Measurements from ENCODE around the gene GPNMB. TPM values are rescaled to one million over a fixed set of nuclear protein-coding genes. Genes with fewer than 3 reads are reported as not detected.

Gene GPNMB
- total RNA-seq, 1 donor from 2014 or later = 13.4 TPM

DNA sequence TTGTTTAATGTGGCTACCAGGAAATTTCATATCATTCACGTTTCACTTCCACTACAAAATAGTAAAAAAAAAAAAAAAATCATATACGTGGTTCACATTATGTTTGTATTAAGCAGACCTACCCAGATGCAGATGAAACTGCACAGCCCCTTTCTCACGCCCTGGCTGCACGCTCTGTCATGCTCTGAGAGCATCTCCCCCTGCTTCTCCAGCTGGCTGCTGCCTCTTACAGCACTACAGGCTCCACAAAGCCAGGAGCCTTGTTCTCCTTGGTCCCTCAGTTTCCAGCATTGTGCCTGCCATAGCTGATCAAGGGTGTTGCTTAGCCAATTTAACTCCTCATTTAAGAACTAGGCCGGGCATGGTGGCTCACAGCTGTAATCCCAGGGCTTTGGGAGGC, 6.9 kb upstream of the GPNMB start:
- no peak for DNase-seq (ENCODE audit: low read depth)
- TF ChIP-seq, protein P1, sequence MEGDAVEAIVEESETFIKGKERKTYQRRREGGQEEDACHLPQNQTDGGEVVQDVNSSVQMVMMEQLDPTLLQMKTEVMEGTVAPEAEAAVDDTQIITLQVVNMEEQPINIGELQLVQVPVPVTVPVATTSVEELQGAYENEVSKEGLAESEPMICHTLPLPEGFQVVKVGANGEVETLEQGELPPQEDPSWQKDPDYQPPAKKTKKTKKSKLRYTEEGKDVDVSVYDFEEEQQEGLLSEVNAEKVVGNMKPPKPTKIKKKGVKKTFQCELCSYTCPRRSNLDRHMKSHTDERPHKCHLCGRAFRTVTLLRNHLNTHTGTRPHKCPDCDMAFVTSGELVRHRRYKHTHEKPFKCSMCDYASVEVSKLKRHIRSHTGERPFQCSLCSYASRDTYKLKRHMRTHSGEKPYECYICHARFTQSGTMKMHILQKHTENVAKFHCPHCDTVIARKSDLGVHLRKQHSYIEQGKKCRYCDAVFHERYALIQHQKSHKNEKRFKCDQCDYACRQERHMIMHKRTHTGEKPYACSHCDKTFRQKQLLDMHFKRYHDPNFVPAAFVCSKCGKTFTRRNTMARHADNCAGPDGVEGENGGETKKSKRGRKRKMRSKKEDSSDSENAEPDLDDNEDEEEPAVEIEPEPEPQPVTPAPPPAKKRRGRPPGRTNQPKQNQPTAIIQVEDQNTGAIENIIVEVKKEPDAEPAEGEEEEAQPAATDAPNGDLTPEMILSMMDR (IDR thresholded peaks at IDR 0.05; ENCODE audit: insufficient read depth, low read length, severe bottlenecking) = no peak
- H3K4me3 ChIP-seq (ENCODE audit: low read depth, low read length) = no peak overlapping the region
- H3K36me3 ChIP-seq (ENCODE audit: control insufficient read depth, insufficient read depth, low read length) = no peaks in the 10 kb centered on the region
- no peak for FAIRE-seq
- H3K27me3 ChIP-seq (ENCODE audit: control insufficient read depth, insufficient read depth, low read length) = no peaks in the 10 kb centered on the region

- no peaks in the 10 kb centered on the region for H3K36me3 ChIP-seq (ENCODE audit: control insufficient read depth, insufficient read depth, low read length)
- FAIRE-seq (peak; percentile 40), DNase-seq (ENCODE audit: low read depth) (peak; percentile 93)
- H3K4me3 ChIP-seq (ENCODE audit: low read depth, low read length) = no peak overlapping the region
- TF ChIP-seq, protein P1 (IDR thresholded peaks at IDR 0.05; ENCODE audit: insufficient read depth, low read length, severe bottlenecking) = no peak
- peaks cover 3% of the 10 kb centered on the region for H3K27me3 ChIP-seq (ENCODE audit: control insufficient read depth, insufficient read depth, low read length)
These were observed 4.3 kb upstream of the GPNMB start for GRCh38 chr7:23242321-23242720.

- no peak for FAIRE-seq
- TF ChIP-seq, protein P1 (IDR thresholded peaks at IDR 0.05; ENCODE audit: insufficient read depth, low read length, severe bottlenecking) = no peak
- DNase-seq (ENCODE audit: low read depth) = no peak
- no peaks in the 10 kb centered on the region for H3K36me3 ChIP-seq (ENCODE audit: control insufficient read depth, insufficient read depth, low read length)
- H3K4me3 ChIP-seq (ENCODE audit: low read depth, low read length) = no peak overlapping the region
- H3K27me3 ChIP-seq (ENCODE audit: control insufficient read depth, insufficient read depth, low read length) = peaks cover 9% of the 10 kb centered on the region
These were observed 3.6 kb upstream of the GPNMB start for GRCh38 chr7:23242935-23243334.

- Histone ChIP-seq H3K27me3 (ENCODE audit: control insufficient read depth, insufficient read depth, low read length) (peaks cover 20% of the 10 kb centered on the region), H3K4me3 (ENCODE audit: low read depth, low read length) (peak overlapping the region; percentile 25), H3K36me3 (ENCODE audit: control insufficient read depth, insufficient read depth, low read length) (no peaks in the 10 kb centered on the region)
- DNase-seq (ENCODE audit: low read depth) = no peak
- TF ChIP-seq, protein P1 (IDR thresholded peaks at IDR 0.05; ENCODE audit: insufficient read depth, low read length, severe bottlenecking) = no peak
- FAIRE-seq = no peak
These were observed 549 bp downstream of the GPNMB start for GRCh38 chr7:23247046-23247602.

DNA sequence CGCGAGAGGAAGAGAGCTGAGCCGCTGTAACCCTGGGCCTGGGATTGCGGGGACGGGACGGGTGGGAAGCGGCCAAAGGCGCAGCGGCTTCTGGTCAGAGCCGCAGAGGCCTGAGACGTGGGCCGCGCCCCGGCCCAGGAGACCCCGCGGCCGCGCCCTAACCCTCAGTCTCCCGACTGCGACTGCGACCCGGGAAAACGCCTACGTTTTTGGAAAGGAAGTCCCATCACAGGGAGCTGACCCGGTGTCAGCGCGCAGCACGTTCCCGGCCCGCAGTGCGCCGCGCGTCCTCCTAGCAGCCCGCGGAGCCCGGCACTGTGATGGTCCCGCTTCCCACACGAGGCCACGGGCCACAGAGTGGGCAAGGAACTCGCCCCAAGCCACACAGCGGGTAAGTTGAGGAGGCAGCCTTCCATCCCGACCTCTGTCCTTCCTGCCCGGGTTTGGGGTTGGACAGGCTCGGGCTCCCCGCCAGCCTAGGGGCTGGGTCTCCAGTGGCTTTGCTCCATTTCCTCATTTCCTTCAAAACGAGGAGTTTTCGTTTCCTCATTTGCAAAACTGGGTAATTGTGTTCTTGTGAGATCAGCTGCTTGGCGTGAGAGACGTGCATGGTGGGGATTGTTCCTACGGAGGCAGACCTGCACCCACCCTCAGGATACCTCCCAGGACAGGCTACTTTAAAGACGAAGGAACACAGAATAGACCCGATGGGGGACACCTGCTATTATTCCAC, 1.2 kb downstream of the GPNMB start:
- DNase-seq (ENCODE audit: low read depth) = no peak
- peak overlapping the region; percentile 25 for H3K4me3 ChIP-seq (ENCODE audit: low read depth, low read length)
- peaks cover 20% of the 10 kb centered on the region for H3K27me3 ChIP-seq (ENCODE audit: control insufficient read depth, insufficient read depth, low read length)
- FAIRE-seq = peak; percentile 58
- no peaks in the 10 kb centered on the region for H3K36me3 ChIP-seq (ENCODE audit: control insufficient read depth, insufficient read depth, low read length)
- TF ChIP-seq, protein P1 (IDR thresholded peaks at IDR 0.05; ENCODE audit: insufficient read depth, low read length, severe bottlenecking) = no peak
